K562 (cell line): Measurements from ENCODE around the gene MXI1. TPM values are rescaled to one million over a fixed set of nuclear protein-coding genes. Genes with fewer than 3 reads are reported as not detected.
A peak's percentile ranks its signal among the peaks of the same experiment; 100 is the strongest.

Experiments used
- ATF7 ChIP-seq: fragments of 450-650 bp; IDR thresholded peaks from 2 replicates; pipeline ENCODE4 v1.7.1; 2014; ENCODE audit warnings: mild to moderate bottlenecking, moderate library complexity
- BDP1 ChIP-seq: IDR thresholded peaks from 3 replicates; pipeline ENCODE4 v1.6.1; 2011; ENCODE audit not compliant: insufficient read length, insufficient read depth
- BRF1 ChIP-seq: IDR thresholded peaks from 3 replicates; pipeline ENCODE4 v1.6.1; 2011; ENCODE audit warnings: borderline replicate concordance, mild to moderate bottlenecking; ENCODE audit not compliant: insufficient read length; ENCODE audit errors: extremely low read depth
- CREB1 ChIP-seq, 2 experiments: sonication (generic) in 1 of 2; formaldehyde crosslinking in 1 of 2; IDR thresholded peaks; 2 replicates each; pipeline versions ENCODE4 v1.6.1 to v1.8.0; 2012 to 2022; ENCODE audit warnings: inconsistent platforms in 1 of 2, mild to moderate bottlenecking in 1 of 2, missing genetic modification reagents in 1 of 2, moderate library complexity in 1 of 2
- GABPB1 ChIP-seq: sonication (generic); formaldehyde crosslinking; IDR thresholded peaks from 2 replicates; pipeline ENCODE4 v1.8.0; 2022; ENCODE audit warnings: mild to moderate bottlenecking, missing genetic modification reagents
- HDAC3 ChIP-seq: fragments of 450-650 bp; IDR thresholded peaks from 2 replicates; pipeline ENCODE4 v1.6.1; 2018; ENCODE audit warnings: borderline replicate concordance, mild to moderate bottlenecking, moderate library complexity; ENCODE audit not compliant: partially characterized antibody
- HDAC6 ChIP-seq: IDR thresholded peaks from 2 replicates; pipeline ENCODE4 v1.6.1; 2012; ENCODE audit warnings: low read depth, mild to moderate bottlenecking, control low read depth, inconsistent platforms, low read length, moderate library complexity
- MAZ ChIP-seq, 2 experiments: fragments of 450-650 bp in 1 of 2; sonication (generic) in 1 of 2; formaldehyde crosslinking; IDR thresholded peaks in 1 of 2; conservative IDR thresholded peaks in 1 of 2; 2 replicates each; pipeline versions ENCODE4 v1.4.0 to v1.5.0; 2020; ENCODE audit warnings: mild to moderate bottlenecking in 1 of 2, missing genetic modification reagents in 1 of 2
- MLX ChIP-seq, 2 experiments: fragments of 450-650 bp in 1 of 2; sonication (generic) in 1 of 2; formaldehyde crosslinking; conservative IDR thresholded peaks; 2 replicates each; pipeline versions ENCODE4 v1.4.0 to v1.8.1; 2020 to 2022; ENCODE audit warnings: mild to moderate bottlenecking in 1 of 2, missing genetic modification reagents in 1 of 2
- NELFE ChIP-seq: IDR thresholded peaks from 2 replicates; pipeline ENCODE4 v1.6.1; 2011; ENCODE audit warnings: mild to moderate bottlenecking; ENCODE audit not compliant: insufficient read depth, insufficient read length
- POLR2B ChIP-seq: fragments of 450-650 bp; IDR thresholded peaks from 2 replicates; pipeline ENCODE4 v1.6.1; 2018; ENCODE audit warnings: low read depth; ENCODE audit not compliant: partially characterized antibody
- RNF2 ChIP-seq: sonication (generic); IDR thresholded peaks from 2 replicates; pipeline ENCODE4 v1.6.1; 2016
- TAL1 ChIP-seq: fragments of 450-650 bp; IDR thresholded peaks from 2 replicates; pipeline ENCODE4 v1.6.1; 2016; ENCODE audit warnings: mild to moderate bottlenecking
- TBL1XR1 ChIP-seq, 2 experiments: IDR thresholded peaks; 2 replicates each; pipeline ENCODE4 v1.6.1; 2012; ENCODE audit warnings: improper control_type of control experiment in 2 of 2, low read length in 2 of 2, mild to moderate bottlenecking in 1 of 2
- TCF7 ChIP-seq: sonication (generic); IDR thresholded peaks from 2 replicates; pipeline ENCODE4 v1.6.1; 2016; ENCODE audit warnings: antibody characterized with exemption, borderline replicate concordance
- ZNF12 ChIP-seq: sonication (generic); formaldehyde crosslinking; IDR thresholded peaks from 2 replicates; pipeline ENCODE4 v1.4.0; 2020; ENCODE audit warnings: mild to moderate bottlenecking, missing genetic modification reagents
- polyA plus RNA-seq, 8 experiments: library from polyadenylated mRNA; depleted of rRNA in 4 of 8; stranded (reverse) in 5 of 8; unstranded in 3 of 8; fragments of >200 nt; fragmentation: Nextera tagmentation in 2 of 8; fragmentation: Illumina TruSeq in 1 of 8; extraction: Ambion mirVana in 2 of 8; extraction: Trizol in 1 of 8; gene quantifications; 2 replicates each; pipeline versions ENCODE4 v1.2.1 to v1.2.3, GENCODE V29; 2011 to 2014; ENCODE audit warnings: inconsistent platforms in 1 of 8, missing spikeins in 1 of 8
- total RNA-seq, 7 experiments: library from RNA; depleted of rRNA in 6 of 7; stranded (reverse); fragments of >200 nt in 6 of 7; fragmentation: Illumina TruSeq in 2 of 7; extraction: Trizol in 2 of 7; gene quantifications; 2 replicates each; pipeline versions ENCODE4 v1.2.1 to v1.2.3, GENCODE V29; 2011 to 2021; ENCODE audit warnings: low replicate concordance in 1 of 7
- TF ChIP-seq, protein P1 (sequence below): fragments of 450-650 bp; formaldehyde crosslinking; IDR thresholded peaks from 2 replicates; pipeline ENCODE4 v1.4.0; 2022; ENCODE audit warnings: missing genetic modification characterization
- TF ChIP-seq, protein P2 (sequence below): IDR thresholded peaks from 3 replicates; pipeline ENCODE4 v1.6.1; 2011; ENCODE audit warnings: borderline replicate concordance, mild to moderate bottlenecking, moderate library complexity; ENCODE audit not compliant: insufficient read length; ENCODE audit errors: extremely low read depth
- TF ChIP-seq, protein P3 (sequence below): sonication (generic); formaldehyde crosslinking; IDR thresholded peaks from 2 replicates; pipeline ENCODE4 v1.8.0; 2022; ENCODE audit warnings: missing genetic modification reagents, mild to moderate bottlenecking, borderline replicate concordance
- TF ChIP-seq, protein P4 (sequence below): sonication (generic); formaldehyde crosslinking; IDR thresholded peaks from 2 replicates; pipeline ENCODE4 v1.5.0; 2020; ENCODE audit warnings: missing genetic modification reagents

The MXI1 gene
- total and polyA plus RNA-seq, 9 of the 15 experiments (the other 6 are each of a cell fraction or from before 2014, with no cell fraction given): 9.1 to 23.7 (median 14.8) TPM

- TF ChIP-seq, protein P1, sequence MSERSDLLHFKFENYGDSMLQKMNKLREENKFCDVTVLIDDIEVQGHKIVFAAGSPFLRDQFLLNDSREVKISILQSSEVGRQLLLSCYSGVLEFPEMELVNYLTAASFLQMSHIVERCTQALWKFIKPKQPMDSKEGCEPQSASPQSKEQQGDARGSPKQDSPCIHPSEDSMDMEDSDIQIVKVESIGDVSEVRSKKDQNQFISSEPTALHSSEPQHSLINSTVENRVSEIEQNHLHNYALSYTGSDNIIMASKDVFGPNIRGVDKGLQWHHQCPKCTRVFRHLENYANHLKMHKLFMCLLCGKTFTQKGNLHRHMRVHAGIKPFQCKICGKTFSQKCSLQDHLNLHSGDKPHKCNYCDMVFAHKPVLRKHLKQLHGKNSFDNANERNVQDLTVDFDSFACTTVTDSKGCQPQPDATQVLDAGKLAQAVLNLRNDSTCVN (CRISPR knock-in tag): no peak
- TF ChIP-seq, protein P2, sequence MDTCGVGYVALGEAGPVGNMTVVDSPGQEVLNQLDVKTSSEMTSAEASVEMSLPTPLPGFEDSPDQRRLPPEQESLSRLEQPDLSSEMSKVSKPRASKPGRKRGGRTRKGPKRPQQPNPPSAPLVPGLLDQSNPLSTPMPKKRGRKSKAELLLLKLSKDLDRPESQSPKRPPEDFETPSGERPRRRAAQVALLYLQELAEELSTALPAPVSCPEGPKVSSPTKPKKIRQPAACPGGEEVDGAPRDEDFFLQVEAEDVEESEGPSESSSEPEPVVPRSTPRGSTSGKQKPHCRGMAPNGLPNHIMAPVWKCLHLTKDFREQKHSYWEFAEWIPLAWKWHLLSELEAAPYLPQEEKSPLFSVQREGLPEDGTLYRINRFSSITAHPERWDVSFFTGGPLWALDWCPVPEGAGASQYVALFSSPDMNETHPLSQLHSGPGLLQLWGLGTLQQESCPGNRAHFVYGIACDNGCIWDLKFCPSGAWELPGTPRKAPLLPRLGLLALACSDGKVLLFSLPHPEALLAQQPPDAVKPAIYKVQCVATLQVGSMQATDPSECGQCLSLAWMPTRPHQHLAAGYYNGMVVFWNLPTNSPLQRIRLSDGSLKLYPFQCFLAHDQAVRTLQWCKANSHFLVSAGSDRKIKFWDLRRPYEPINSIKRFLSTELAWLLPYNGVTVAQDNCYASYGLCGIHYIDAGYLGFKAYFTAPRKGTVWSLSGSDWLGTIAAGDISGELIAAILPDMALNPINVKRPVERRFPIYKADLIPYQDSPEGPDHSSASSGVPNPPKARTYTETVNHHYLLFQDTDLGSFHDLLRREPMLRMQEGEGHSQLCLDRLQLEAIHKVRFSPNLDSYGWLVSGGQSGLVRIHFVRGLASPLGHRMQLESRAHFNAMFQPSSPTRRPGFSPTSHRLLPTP: no peak
- TF ChIP-seq RNF2 (no peak), MLX (CRISPR knock-in tag; conservative IDR thresholded peaks at IDR 0.05) (no peak), TBL1XR1 (IDR thresholded peaks at IDR 0.05; ENCODE audit: low read length in 2 of 2) (no peak), CREB1 (IDR thresholded peaks at IDR 0.05) (no peak), CREB1 (CRISPR knock-in tag; IDR thresholded peaks at IDR 0.05) (no peak), HDAC3 (no peak), BRF1 (no peak), TAL1 (peak; percentile 40; the same call in 1 of the 2 replicates), POLR2B (no peak), GABPB1 (no peak), NELFE (no peak), TCF7 (no peak), ATF7 (no peak), HDAC6 (no peak), BDP1 (no peak), MAZ (CRISPR knock-in tag; conservative IDR thresholded peaks at IDR 0.05 in 1 of 2, IDR thresholded peaks at IDR 0.05 in 1 of 2) (no peak), ZNF12 (no peak)
- TF ChIP-seq, protein P3, sequence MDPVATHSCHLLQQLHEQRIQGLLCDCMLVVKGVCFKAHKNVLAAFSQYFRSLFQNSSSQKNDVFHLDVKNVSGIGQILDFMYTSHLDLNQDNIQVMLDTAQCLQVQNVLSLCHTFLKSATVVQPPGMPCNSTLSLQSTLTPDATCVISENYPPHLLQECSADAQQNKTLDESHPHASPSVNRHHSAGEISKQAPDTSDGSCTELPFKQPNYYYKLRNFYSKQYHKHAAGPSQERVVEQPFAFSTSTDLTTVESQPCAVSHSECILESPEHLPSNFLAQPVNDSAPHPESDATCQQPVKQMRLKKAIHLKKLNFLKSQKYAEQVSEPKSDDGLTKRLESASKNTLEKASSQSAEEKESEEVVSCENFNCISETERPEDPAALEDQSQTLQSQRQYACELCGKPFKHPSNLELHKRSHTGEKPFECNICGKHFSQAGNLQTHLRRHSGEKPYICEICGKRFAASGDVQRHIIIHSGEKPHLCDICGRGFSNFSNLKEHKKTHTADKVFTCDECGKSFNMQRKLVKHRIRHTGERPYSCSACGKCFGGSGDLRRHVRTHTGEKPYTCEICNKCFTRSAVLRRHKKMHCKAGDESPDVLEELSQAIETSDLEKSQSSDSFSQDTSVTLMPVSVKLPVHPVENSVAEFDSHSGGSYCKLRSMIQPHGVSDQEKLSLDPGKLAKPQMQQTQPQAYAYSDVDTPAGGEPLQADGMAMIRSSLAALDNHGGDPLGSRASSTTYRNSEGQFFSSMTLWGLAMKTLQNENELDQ: no peak
- TF ChIP-seq, protein P4, sequence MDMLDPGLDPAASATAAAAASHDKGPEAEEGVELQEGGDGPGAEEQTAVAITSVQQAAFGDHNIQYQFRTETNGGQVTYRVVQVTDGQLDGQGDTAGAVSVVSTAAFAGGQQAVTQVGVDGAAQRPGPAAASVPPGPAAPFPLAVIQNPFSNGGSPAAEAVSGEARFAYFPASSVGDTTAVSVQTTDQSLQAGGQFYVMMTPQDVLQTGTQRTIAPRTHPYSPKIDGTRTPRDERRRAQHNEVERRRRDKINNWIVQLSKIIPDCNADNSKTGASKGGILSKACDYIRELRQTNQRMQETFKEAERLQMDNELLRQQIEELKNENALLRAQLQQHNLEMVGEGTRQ: no peak
- TF ChIP-seq, all 486 proteins: peak for 6
Observed at GRCh38 chr10:110217662-110218008, 10.2 kb downstream of the MXI1 start (continued).
